ENCODE measurements around the gene TMEM151B. TPM values are rescaled to one million over a fixed set of nuclear protein-coding genes. Genes with fewer than 3 reads are reported as not detected.
A peak's percentile ranks its signal among the peaks of the same experiment; 100 is the strongest.

The TMEM151B gene
- total and polyA plus RNA-seq, 2 of the 13 experiments (the other 11 are each of a cell fraction or from before 2014, with no cell fraction given), result not detected

DNA sequence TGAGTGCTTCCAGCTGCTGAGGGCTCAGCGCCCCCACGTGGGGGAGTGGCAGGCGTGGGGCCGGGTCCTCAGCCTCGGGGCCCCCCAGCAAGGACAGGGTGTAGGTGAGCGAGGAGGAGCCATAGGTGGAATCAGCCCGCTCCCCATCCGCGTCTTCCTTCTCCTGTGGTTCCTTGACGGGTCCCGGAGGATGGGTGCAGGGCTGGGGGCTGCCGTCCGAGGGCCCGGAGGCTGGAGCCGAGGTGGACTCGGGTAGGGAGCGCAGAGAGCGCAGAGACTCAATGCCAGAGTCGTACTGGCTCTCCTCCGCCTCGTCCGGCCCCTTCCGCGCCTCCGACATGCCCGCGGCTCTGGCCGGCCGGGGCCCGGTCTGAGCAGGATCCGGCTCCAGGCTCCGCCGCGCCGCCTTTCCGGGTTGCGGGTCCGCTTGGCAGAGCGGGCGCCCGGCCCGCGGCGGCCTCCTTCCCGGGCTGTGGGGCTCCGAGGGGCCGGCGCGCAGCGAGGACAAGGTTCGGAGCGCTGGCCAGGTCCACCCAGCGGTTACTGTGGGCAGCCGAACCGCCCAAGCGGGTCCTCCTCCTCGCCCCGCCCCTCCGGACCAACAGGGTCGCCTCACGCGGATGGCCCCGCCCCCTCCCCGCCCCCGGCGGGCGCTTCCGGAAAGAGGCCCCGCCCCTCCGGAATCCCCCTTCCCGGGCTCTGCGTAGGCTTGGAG, 5.1 kb upstream of the TMEM151B start, which contains the start of gene NFKBIE (continued):
- TF ChIP-seq ZNF777 (CRISPR knock-in tag; IDR thresholded peaks at IDR 0.05) (peak; percentile 41; the same call in 1 of the 2 replicates), TEAD2 (CRISPR knock-in tag; IDR thresholded peaks at IDR 0.05) (no peak), THAP8 (CRISPR knock-in tag; IDR thresholded peaks at IDR 0.05; ENCODE audit: borderline replicate concordance) (no peak), ZBTB1 (CRISPR knock-in tag; IDR thresholded peaks at IDR 0.05; ENCODE audit: borderline replicate concordance) (no peak), THAP11 (CRISPR knock-in tag; IDR thresholded peaks at IDR 0.05) (peak; percentile 47; the same call in 1 of the 2 replicates), GMEB2 (CRISPR knock-in tag; IDR thresholded peaks at IDR 0.05; ENCODE audit: low read depth) (no peak), MATR3 (CRISPR knock-in tag; IDR thresholded peaks at IDR 0.05) (no peak), ZFP90 (CRISPR knock-in tag; IDR thresholded peaks at IDR 0.05; ENCODE audit: borderline replicate concordance) (no peak), NCOA1 (CRISPR knock-in tag; IDR thresholded peaks at IDR 0.05) (no peak), ZMYM3 (CRISPR knock-in tag; IDR thresholded peaks at IDR 0.05) (no peak), ZBED4 (CRISPR knock-in tag; IDR thresholded peaks at IDR 0.05; ENCODE audit: borderline replicate concordance) (peak; percentile 98), ZNF335 (CRISPR knock-in tag; IDR thresholded peaks at IDR 0.05) (0 out of 2 replicates have a peak, but pooled peaks have one; percentile 68), SMC3 (IDR thresholded peaks at IDR 0.05; ENCODE audit: low read length) (no peak), RFXANK (CRISPR knock-in tag; IDR thresholded peaks at IDR 0.05) (no peak)
- TF ChIP-seq, protein P1, sequence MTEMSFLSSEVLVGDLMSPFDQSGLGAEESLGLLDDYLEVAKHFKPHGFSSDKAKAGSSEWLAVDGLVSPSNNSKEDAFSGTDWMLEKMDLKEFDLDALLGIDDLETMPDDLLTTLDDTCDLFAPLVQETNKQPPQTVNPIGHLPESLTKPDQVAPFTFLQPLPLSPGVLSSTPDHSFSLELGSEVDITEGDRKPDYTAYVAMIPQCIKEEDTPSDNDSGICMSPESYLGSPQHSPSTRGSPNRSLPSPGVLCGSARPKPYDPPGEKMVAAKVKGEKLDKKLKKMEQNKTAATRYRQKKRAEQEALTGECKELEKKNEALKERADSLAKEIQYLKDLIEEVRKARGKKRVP (CRISPR knock-in tag; IDR thresholded peaks at IDR 0.05), result peak in 1 of 2 experiments; percentile 21; a peak in 1 of 4 replicates
- TF ChIP-seq, protein P2, sequence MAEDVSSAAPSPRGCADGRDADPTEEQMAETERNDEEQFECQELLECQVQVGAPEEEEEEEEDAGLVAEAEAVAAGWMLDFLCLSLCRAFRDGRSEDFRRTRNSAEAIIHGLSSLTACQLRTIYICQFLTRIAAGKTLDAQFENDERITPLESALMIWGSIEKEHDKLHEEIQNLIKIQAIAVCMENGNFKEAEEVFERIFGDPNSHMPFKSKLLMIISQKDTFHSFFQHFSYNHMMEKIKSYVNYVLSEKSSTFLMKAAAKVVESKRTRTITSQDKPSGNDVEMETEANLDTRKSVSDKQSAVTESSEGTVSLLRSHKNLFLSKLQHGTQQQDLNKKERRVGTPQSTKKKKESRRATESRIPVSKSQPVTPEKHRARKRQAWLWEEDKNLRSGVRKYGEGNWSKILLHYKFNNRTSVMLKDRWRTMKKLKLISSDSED (CRISPR knock-in tag; IDR thresholded peaks at IDR 0.05), result no peak
- TF ChIP-seq, protein P3, sequence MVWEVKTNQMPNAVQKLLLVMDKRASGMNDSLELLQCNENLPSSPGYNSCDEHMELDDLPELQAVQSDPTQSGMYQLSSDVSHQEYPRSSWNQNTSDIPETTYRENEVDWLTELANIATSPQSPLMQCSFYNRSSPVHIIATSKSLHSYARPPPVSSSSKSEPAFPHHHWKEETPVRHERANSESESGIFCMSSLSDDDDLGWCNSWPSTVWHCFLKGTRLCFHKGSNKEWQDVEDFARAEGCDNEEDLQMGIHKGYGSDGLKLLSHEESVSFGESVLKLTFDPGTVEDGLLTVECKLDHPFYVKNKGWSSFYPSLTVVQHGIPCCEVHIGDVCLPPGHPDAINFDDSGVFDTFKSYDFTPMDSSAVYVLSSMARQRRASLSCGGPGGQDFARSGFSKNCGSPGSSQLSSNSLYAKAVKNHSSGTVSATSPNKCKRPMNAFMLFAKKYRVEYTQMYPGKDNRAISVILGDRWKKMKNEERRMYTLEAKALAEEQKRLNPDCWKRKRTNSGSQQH (CRISPR knock-in tag; IDR thresholded peaks at IDR 0.05; ENCODE audit: low read depth), result no peak
- TF ChIP-seq, protein P4, sequence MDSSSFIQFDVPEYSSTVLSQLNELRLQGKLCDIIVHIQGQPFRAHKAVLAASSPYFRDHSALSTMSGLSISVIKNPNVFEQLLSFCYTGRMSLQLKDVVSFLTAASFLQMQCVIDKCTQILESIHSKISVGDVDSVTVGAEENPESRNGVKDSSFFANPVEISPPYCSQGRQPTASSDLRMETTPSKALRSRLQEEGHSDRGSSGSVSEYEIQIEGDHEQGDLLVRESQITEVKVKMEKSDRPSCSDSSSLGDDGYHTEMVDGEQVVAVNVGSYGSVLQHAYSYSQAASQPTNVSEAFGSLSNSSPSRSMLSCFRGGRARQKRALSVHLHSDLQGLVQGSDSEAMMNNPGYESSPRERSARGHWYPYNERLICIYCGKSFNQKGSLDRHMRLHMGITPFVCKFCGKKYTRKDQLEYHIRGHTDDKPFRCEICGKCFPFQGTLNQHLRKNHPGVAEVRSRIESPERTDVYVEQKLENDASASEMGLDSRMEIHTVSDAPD (CRISPR knock-in tag; IDR thresholded peaks at IDR 0.05), result no peak

All from HepG2 (cell line).